GM21786 (cell line): ENCODE data around the gene FAM3C.
"Not testable (repeated sequence)": the region's sequence is repeated elsewhere in the genome, so short reads cannot be mapped to it uniquely, and the experiment has no call there.

Experiments used
- ATAC-seq: cut with Tn5 transposase; IDR thresholded peaks from one replicate; pipeline ENCODE4 v1.9.1; 2021; ENCODE audit not compliant: unreplicated experiment

FAM3C gene

GRCh38 chr7:121395961-121396757 is at the start of gene FAM3C:
FAM3C (minus strand) TSS chr7:121396308; CDS start chr7:121382969, 13,339 bp downstream.
- peak; percentile 69 for ATAC-seq

- no peak for ATAC-seq
Measured at GRCh38 chr7:121442845-121443244, 46.7 kb upstream of the FAM3C start.

GRCh38 chr7:121440857-121441503 is 44.9 kb upstream of the FAM3C start:
- no peak for ATAC-seq

- ATAC-seq: peak; percentile 35
Measured at GRCh38 chr7:121438043-121438955, 42.2 kb upstream of the FAM3C start.

GRCh38 chr7:121437470-121437869 is 41.4 kb upstream of the FAM3C start:
- no peak for ATAC-seq

- no peak for ATAC-seq
Measured at GRCh38 chr7:121436688-121437087, 40.6 kb upstream of the FAM3C start.

GRCh38 chr7:121436136-121436535 is 40.0 kb upstream of the FAM3C start:
- ATAC-seq: no peak

- ATAC-seq: peak; percentile 59
Measured at GRCh38 chr7:121433775-121434174, 37.7 kb upstream of the FAM3C start.

- peak; percentile 74 for ATAC-seq
Measured at GRCh38 chr7:121432486-121432885, 36.4 kb upstream of the FAM3C start.

- ATAC-seq: no peak
Measured at GRCh38 chr7:121431996-121432395, 35.9 kb upstream of the FAM3C start.

GRCh38 chr7:121431389-121431995 is 35.4 kb upstream of the FAM3C start:
- no peak for ATAC-seq

- no peak for ATAC-seq
Measured at GRCh38 chr7:121430558-121430957, 34.5 kb upstream of the FAM3C start.

- ATAC-seq: no peak
Measured at GRCh38 chr7:121429798-121430197, 33.7 kb upstream of the FAM3C start.

- ATAC-seq: no peak
Measured at GRCh38 chr7:121428855-121429489, 32.9 kb upstream of the FAM3C start.

GRCh38 chr7:121421743-121422142 is 25.6 kb upstream of the FAM3C start:
- ATAC-seq: not testable (repeated sequence)

GRCh38 chr7:121420976-121421375 is 24.9 kb upstream of the FAM3C start:
- ATAC-seq: no peak

- no peak for ATAC-seq
Measured at GRCh38 chr7:121419201-121420148, 23.4 kb upstream of the FAM3C start.

GRCh38 chr7:121416533-121416932 is 20.4 kb upstream of the FAM3C start:
- ATAC-seq: no peak

- ATAC-seq: no peak
Measured at GRCh38 chr7:121414436-121414835, 18.3 kb upstream of the FAM3C start.
